Measurements from ENCODE around the gene MPP2. TPM values are rescaled to one million over a fixed set of nuclear protein-coding genes. Genes with fewer than 3 reads are reported as not detected.
"Not testable (repeated sequence)": the region's sequence is repeated elsewhere in the genome, so short reads cannot be mapped to it uniquely, and the experiment has no call there.

Gene MPP2
- total RNA-seq, 2 experiments from 2014 or later: 6.0 TPM

GRCh38 chr17:43842975-43843325 lies 64.4 kb downstream of the MPP2 start:
- peaks cover 13% of the 10 kb centered on the region for H3K27me3 Mint-ChIP-seq
- ATAC-seq: no peak
- no peak for DNase-seq
- intact Hi-C loops (cut with micrococcal nuclease): no loop called here
- H3K4me3 Mint-ChIP-seq: no peak overlapping the region
- no peaks in the 10 kb centered on the region for H3K36me3 Mint-ChIP-seq (ENCODE audit: low read depth)
- H3K27ac Mint-ChIP-seq: no peak overlapping the region
- H3K4me1 Mint-ChIP-seq (ENCODE audit: low read depth): no peaks in the 10 kb centered on the region
- H3K9me3 Mint-ChIP-seq: no peaks in the 10 kb centered on the region
- ChIA-PET POLR2A (interaction anchor here (1.1 kb wide), 1 partner anchor 15 kb away, joined by 3 read pairs; no protein-coding TSS in a partner anchor), CTCF (interaction anchor here (1.0 to 1.2 kb wide), 2 partner anchors 38 to 77 kb away, joined by 4 to 5 read pairs; no protein-coding TSS in a partner anchor)
- TF ChIP-seq, protein P1, sequence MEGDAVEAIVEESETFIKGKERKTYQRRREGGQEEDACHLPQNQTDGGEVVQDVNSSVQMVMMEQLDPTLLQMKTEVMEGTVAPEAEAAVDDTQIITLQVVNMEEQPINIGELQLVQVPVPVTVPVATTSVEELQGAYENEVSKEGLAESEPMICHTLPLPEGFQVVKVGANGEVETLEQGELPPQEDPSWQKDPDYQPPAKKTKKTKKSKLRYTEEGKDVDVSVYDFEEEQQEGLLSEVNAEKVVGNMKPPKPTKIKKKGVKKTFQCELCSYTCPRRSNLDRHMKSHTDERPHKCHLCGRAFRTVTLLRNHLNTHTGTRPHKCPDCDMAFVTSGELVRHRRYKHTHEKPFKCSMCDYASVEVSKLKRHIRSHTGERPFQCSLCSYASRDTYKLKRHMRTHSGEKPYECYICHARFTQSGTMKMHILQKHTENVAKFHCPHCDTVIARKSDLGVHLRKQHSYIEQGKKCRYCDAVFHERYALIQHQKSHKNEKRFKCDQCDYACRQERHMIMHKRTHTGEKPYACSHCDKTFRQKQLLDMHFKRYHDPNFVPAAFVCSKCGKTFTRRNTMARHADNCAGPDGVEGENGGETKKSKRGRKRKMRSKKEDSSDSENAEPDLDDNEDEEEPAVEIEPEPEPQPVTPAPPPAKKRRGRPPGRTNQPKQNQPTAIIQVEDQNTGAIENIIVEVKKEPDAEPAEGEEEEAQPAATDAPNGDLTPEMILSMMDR (IDR thresholded peaks at IDR 0.05): no peak

DNA sequence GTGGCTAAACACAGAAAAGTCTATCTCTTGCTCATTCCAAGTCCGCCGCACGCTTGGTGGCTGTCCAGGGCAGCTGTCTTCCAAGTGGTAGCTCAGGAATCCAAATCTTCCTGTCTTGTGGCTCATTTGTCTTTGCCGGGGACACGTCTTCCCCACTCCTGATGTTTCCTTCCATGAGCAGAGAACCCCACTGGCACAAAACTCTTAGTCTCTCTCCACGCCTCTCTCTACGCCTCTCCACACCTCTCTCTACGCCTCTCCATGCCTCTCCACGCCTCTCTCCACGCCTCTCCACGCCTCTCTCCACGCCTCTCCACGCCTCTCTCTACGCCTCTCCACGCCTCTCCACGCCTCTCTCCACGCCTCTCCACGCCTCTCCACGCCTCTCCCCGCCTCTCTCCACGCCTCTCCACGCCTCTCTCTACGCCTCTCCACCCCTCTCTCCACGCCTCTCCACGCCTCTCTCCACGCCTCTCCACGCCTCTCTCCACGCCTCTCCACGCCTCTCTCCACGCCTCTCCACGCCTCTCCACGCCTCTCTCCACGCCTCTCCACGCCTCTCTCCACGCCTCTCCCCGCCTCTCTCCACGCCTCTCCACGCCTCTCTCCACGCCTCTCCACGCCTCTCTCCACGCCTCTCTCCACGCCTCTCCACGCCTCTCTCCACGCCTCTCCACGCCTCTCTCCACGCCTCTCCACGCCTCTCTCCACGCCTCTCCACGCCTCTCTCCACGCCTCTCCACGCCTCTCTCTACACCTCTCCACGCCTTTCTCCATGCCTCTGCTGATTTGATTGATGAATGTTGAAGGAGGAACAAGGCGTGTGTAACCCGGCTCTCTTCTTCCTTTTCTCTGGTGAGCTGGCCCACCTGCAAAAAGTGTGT lies 65.0 kb downstream of the MPP2 start:
- H3K27me3 Mint-ChIP-seq; DNase-seq; ATAC-seq; H3K9me3 Mint-ChIP-seq; H3K4me3 Mint-ChIP-seq; H3K27ac Mint-ChIP-seq; H3K36me3 Mint-ChIP-seq (ENCODE audit: low read depth); intact Hi-C loops (cut with micrococcal nuclease); H3K4me1 Mint-ChIP-seq (ENCODE audit: low read depth): not testable (repeated sequence)
- ChIA-PET POLR2A (interaction anchor here (1.1 kb wide), 1 partner anchor 15 kb away, joined by 3 read pairs; no protein-coding TSS in a partner anchor), CTCF (interaction anchor here (0.9 to 1.1 kb wide), 3 partner anchors 38 to 681 kb away, joined by 4 read pairs; no protein-coding TSS in a partner anchor)

- H3K36me3 Mint-ChIP-seq (ENCODE audit: low read depth): no peaks in the 10 kb centered on the region
- ChIA-PET CTCF (interaction anchor here (0.8 to 2.0 kb wide), 3 partner anchors 19 to 74 kb away, joined by 3 to 5 read pairs (median 4); no protein-coding TSS in a partner anchor), POLR2A (no interaction called here)
- TF ChIP-seq, protein P1 (IDR thresholded peaks at IDR 0.05): no peak
- no peaks in the 10 kb centered on the region for H3K9me3 Mint-ChIP-seq
- no peak overlapping the region for H3K27ac Mint-ChIP-seq
- intact Hi-C loops (cut with micrococcal nuclease): no loop called here
- H3K4me3 Mint-ChIP-seq: no peak overlapping the region
- peaks cover 11% of the 10 kb centered on the region for H3K27me3 Mint-ChIP-seq
- H3K4me1 Mint-ChIP-seq (ENCODE audit: low read depth): no peaks in the 10 kb centered on the region
- DNase-seq: no peak
- ATAC-seq: no peak
Measured at GRCh38 chr17:43841282-43841681, 66.1 kb downstream of the MPP2 start.

DNA sequence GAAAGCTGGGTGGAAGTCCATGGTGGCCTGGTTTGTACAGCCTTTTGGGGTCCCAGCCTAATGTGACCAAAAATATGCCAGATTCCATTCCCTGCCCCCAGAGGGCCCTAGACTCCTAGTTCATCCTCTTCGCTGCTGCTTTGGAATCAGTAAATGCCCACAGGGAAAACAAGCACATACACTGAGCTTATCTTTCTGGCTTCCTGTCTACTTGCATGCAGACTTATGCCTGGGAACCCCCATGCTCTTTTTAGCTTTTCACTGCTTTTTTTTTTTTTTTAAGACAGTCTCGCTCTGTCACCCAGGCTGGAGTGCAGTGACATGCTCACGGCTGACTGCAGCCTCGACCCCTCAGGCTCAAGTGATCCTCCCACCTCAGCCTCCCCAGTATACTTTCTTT lies 66.5 kb downstream of the MPP2 start:
- DNase-seq (no peak), ATAC-seq (no peak)
- Mint-ChIP-seq H3K4me3 (no peak overlapping the region), H3K27me3 (peaks cover 14% of the 10 kb centered on the region), H3K9me3 (no peaks in the 10 kb centered on the region), H3K27ac (no peak overlapping the region), H3K4me1 (ENCODE audit: low read depth) (no peaks in the 10 kb centered on the region), H3K36me3 (ENCODE audit: low read depth) (no peaks in the 10 kb centered on the region)
- ChIA-PET CTCF (interaction anchor here (0.8 to 2.0 kb wide), 5 partner anchors 18 to 42 kb away, joined by 3 to 6 read pairs (median 3); no protein-coding TSS in a partner anchor), POLR2A (no interaction called here)
- intact Hi-C loops (cut with micrococcal nuclease): no loop called here
- TF ChIP-seq, protein P1 (IDR thresholded peaks at IDR 0.05): no peak

DNA sequence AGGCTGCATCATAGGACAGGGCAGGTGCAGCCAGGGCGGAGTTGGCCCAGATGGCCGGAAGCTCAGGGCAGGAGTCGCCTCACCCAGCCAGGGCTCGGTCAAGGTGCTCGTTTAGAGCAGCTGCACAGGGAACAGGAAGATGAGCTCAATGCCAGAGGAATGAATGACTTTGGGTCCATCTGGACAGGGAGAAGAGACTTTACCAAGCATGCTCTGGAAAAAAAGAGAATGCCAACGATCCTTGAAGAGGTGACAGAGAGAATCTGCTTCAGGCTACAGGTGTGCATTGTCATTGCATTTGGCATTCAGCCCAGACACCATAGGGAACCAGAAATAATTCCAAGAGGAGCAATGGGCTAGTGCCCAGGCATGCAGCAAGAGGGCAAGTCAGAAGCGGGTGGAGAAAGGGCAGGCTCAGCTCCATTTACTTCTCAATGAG lies 67.6 kb downstream of the MPP2 start:
- DNase-seq: no peak
- no peak overlapping the region for H3K27ac Mint-ChIP-seq
- no peak for ATAC-seq
- intact Hi-C loops (cut with micrococcal nuclease): no loop called here
- H3K27me3 Mint-ChIP-seq: peaks cover 16% of the 10 kb centered on the region
- ChIA-PET POLR2A (no interaction called here), CTCF (interaction anchor here (1.0 to 2.0 kb wide), 3 partner anchors 28 to 43 kb away, joined by 3 to 6 read pairs (median 5); no protein-coding TSS in a partner anchor)
- no peaks in the 10 kb centered on the region for H3K4me1 Mint-ChIP-seq (ENCODE audit: low read depth)
- no peaks in the 10 kb centered on the region for H3K9me3 Mint-ChIP-seq
- TF ChIP-seq, protein P1 (IDR thresholded peaks at IDR 0.05): no peak
- no peak overlapping the region for H3K4me3 Mint-ChIP-seq
- no peaks in the 10 kb centered on the region for H3K36me3 Mint-ChIP-seq (ENCODE audit: low read depth)
